HG02763 (cell line): ENCODE data around the gene KAT5.
"Not testable (repeated sequence)": the region's sequence is repeated elsewhere in the genome, so short reads cannot be mapped to it uniquely, and the experiment has no call there.

Experiments
- ATAC-seq: cut with Tn5 transposase; IDR thresholded peaks from one replicate; pipeline ENCODE4 v1.9.1; 2021; ENCODE audit warnings: mild to moderate bottlenecking, moderate library complexity; ENCODE audit not compliant: unreplicated experiment

Gene KAT5

GRCh38 chr11:65708451-65708850, 3.6 kb upstream of the KAT5 start:
- ATAC-seq = no peak

GRCh38 chr11:65709661-65710060, 2.4 kb upstream of the KAT5 start:
- no peak for ATAC-seq

GRCh38 chr11:65710421-65710820, 1.6 kb upstream of the KAT5 start:
- ATAC-seq = no peak

- no peak for ATAC-seq
These were observed 603 bp downstream of the KAT5 start for GRCh38 chr11:65712633-65713076.

- no peak for ATAC-seq
These were observed 1.3 kb downstream of the KAT5 start for GRCh38 chr11:65713212-65713969.

GRCh38 chr11:65714433-65714832, 2.4 kb downstream of the KAT5 start:
- no peak for ATAC-seq

GRCh38 chr11:65716302-65716701, 4.2 kb downstream of the KAT5 start:
- ATAC-seq = no peak

GRCh38 chr11:65716774-65717405, 4.8 kb downstream of the KAT5 start:
- no peak for ATAC-seq

- ATAC-seq = no peak
These were observed 5.9 kb downstream of the KAT5 start for GRCh38 chr11:65717906-65718305.

- no peak for ATAC-seq
These were observed 6.5 kb downstream of the KAT5 start for GRCh38 chr11:65718531-65718930.

GRCh38 chr11:65718964-65719492, 7.0 kb downstream of the KAT5 start:
- no peak for ATAC-seq

GRCh38 chr11:65719871-65720210, 7.8 kb downstream of the KAT5 start:
- peak; percentile 14 for ATAC-seq

- ATAC-seq = peak; percentile 73
These were observed 8.3 kb downstream of the KAT5 start, which contains the start of gene RNASEH2C for GRCh38 chr11:65720211-65720934. Gene RNASEH2C, minus strand, starts transcription at chr11:65720798. Its CDS starts 40 bp downstream, at chr11:65720758.

GRCh38 chr11:65722261-65722660, 10.2 kb downstream of the KAT5 start:
- no peak for ATAC-seq

- no peak for ATAC-seq
These were observed 14.6 kb downstream of the KAT5 start for GRCh38 chr11:65726660-65727059.

- no peak for ATAC-seq
These were observed 15.8 kb downstream of the KAT5 start for GRCh38 chr11:65727865-65728264.

GRCh38 chr11:65730461-65730860, 18.4 kb downstream of the KAT5 start:
- no peak for ATAC-seq

GRCh38 chr11:65735111-65735510, 23.1 kb downstream of the KAT5 start:
- not testable (repeated sequence) for ATAC-seq

GRCh38 chr11:65736810-65737209, 24.8 kb downstream of the KAT5 start:
- ATAC-seq = no peak

GRCh38 chr11:65739022-65739421, 27.0 kb downstream of the KAT5 start:
- ATAC-seq = no peak

GRCh38 chr11:65741185-65741584, 29.1 kb downstream of the KAT5 start:
- no peak for ATAC-seq

- ATAC-seq = no peak
These were observed 30.3 kb downstream of the KAT5 start for GRCh38 chr11:65742353-65742752.
